Liver (tissue), 3 donors: ENCODE results near the gene FHDC1.

Source experiments
- GABPA ChIP-seq, 2 donors: IDR thresholded peaks in 1 of 2; conservative IDR thresholded peaks in 1 of 2; 2 replicates each; pipeline ENCODE4 v1.6.1; 2016; ENCODE audit warnings: antibody characterized with exemption in 2 of 2, mild to moderate bottlenecking in 1 of 2, moderate library complexity in 1 of 2
- RAD21 ChIP-seq, 2 donors: IDR thresholded peaks; 2 replicates each; pipeline ENCODE4 v1.6.1; 2016; ENCODE audit warnings: antibody characterized with exemption in 2 of 2, mild to moderate bottlenecking in 2 of 2
- YY1 ChIP-seq: IDR thresholded peaks from 2 replicates; pipeline ENCODE4 v1.6.1; 2016; ENCODE audit warnings: antibody characterized with exemption, mild to moderate bottlenecking
- TF ChIP-seq, protein P1 (sequence below): fragments of 150-350 bp; IDR thresholded peaks from 2 replicates; pipeline ENCODE4 v1.5.1; 2017; ENCODE audit warnings: improper control_type of control experiment, low read depth, low read length; ENCODE audit not compliant: missing input control
- TF ChIP-seq, protein P2 (sequence below): IDR thresholded peaks from 2 replicates; pipeline ENCODE4 v1.6.1; 2016; ENCODE audit warnings: antibody characterized with exemption, mild to moderate bottlenecking
- donor health status: healthy.
- donor health status: healthy.

DNA sequence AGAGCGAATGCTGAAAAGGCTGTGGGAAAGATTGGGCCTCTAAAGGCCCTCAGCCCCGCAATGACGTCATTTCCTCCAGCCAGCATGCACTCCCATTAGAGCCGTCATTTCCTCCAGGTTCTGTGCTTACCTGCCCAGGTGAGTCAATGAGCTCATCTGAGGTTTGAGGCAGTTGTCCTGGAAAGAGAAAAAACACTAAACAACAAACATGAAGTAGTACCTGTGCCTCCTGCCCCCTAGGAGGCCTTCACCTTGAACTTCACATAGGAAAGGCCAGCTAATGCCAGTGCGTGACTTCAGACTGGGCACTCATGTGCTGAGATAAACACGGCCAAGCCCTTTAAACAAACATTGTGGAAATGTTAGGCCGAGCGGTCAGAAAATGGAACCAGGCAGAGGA, 55.9 kb downstream of the FHDC1 start:
- TF ChIP-seq GABPA (IDR thresholded peaks at IDR 0.05 in 1 of 2, conservative IDR thresholded peaks at IDR 0.05 in 1 of 2) = no peak
- no peak for TF ChIP-seq YY1
- TF ChIP-seq RAD21 (IDR thresholded peaks at IDR 0.05) = no peak
- TF ChIP-seq, protein P1, sequence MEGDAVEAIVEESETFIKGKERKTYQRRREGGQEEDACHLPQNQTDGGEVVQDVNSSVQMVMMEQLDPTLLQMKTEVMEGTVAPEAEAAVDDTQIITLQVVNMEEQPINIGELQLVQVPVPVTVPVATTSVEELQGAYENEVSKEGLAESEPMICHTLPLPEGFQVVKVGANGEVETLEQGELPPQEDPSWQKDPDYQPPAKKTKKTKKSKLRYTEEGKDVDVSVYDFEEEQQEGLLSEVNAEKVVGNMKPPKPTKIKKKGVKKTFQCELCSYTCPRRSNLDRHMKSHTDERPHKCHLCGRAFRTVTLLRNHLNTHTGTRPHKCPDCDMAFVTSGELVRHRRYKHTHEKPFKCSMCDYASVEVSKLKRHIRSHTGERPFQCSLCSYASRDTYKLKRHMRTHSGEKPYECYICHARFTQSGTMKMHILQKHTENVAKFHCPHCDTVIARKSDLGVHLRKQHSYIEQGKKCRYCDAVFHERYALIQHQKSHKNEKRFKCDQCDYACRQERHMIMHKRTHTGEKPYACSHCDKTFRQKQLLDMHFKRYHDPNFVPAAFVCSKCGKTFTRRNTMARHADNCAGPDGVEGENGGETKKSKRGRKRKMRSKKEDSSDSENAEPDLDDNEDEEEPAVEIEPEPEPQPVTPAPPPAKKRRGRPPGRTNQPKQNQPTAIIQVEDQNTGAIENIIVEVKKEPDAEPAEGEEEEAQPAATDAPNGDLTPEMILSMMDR = no peak
- TF ChIP-seq, protein P2, sequence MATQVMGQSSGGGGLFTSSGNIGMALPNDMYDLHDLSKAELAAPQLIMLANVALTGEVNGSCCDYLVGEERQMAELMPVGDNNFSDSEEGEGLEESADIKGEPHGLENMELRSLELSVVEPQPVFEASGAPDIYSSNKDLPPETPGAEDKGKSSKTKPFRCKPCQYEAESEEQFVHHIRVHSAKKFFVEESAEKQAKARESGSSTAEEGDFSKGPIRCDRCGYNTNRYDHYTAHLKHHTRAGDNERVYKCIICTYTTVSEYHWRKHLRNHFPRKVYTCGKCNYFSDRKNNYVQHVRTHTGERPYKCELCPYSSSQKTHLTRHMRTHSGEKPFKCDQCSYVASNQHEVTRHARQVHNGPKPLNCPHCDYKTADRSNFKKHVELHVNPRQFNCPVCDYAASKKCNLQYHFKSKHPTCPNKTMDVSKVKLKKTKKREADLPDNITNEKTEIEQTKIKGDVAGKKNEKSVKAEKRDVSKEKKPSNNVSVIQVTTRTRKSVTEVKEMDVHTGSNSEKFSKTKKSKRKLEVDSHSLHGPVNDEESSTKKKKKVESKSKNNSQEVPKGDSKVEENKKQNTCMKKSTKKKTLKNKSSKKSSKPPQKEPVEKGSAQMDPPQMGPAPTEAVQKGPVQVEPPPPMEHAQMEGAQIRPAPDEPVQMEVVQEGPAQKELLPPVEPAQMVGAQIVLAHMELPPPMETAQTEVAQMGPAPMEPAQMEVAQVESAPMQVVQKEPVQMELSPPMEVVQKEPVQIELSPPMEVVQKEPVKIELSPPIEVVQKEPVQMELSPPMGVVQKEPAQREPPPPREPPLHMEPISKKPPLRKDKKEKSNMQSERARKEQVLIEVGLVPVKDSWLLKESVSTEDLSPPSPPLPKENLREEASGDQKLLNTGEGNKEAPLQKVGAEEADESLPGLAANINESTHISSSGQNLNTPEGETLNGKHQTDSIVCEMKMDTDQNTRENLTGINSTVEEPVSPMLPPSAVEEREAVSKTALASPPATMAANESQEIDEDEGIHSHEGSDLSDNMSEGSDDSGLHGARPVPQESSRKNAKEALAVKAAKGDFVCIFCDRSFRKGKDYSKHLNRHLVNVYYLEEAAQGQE = no peak
